CD4-positive, CD25-positive, alpha-beta regulatory T cell (primary cell): ENCODE results near the gene CLECL1. TPM values are rescaled to one million over a fixed set of nuclear protein-coding genes. Genes with fewer than 3 reads are reported as not detected.
A peak's percentile ranks its signal among the peaks of the same experiment; 100 is the strongest.
"Not testable (repeated sequence)": the region's sequence is repeated elsewhere in the genome, so short reads cannot be mapped to it uniquely, and the experiment has no call there.

ENCODE experiments used
- ATAC-seq, 2 donors: fragments of 150-1000 bp; cut with Tn5 transposase; one replicate each; pipeline ENCODE4 v1.10.0; 2021; ENCODE audit warnings: low read depth in 2 of 2, moderate number of reproducible peaks in 2 of 2, moderate library complexity in 1 of 2
- DNase-seq, 3 donors: peaks; one replicate each; pipeline versions ENCODE4 v3.0.0 to v3.0.0-alpha.2; 2012 to 2022; ENCODE audit warnings: mixed read lengths in 1 of 3
- H3K27ac ChIP-seq: one replicate; pipeline ENCODE4 v1.7.0; 2013; ENCODE audit warnings: mild to moderate bottlenecking, low read length; ENCODE audit not compliant: insufficient read depth, poor library complexity, severe bottlenecking
- H3K27me3 ChIP-seq: one replicate; pipeline ENCODE4 v1.7.0; 2013; ENCODE audit warnings: low read length; ENCODE audit not compliant: control insufficient read depth, insufficient read depth
- H3K36me3 ChIP-seq: one replicate; pipeline ENCODE4 v1.7.0; 2013; ENCODE audit warnings: mild to moderate bottlenecking, low read length, moderate library complexity; ENCODE audit not compliant: control insufficient read depth, insufficient read depth
- H3K4me1 ChIP-seq: 2 replicates; pipeline ENCODE4 v1.7.0; 2013; ENCODE audit warnings: mild to moderate bottlenecking, low read length; ENCODE audit not compliant: insufficient read depth, control insufficient read depth, poor library complexity, severe bottlenecking
- H3K4me3 ChIP-seq: one replicate; pipeline ENCODE4 v1.7.0; 2013; ENCODE audit warnings: low read depth, mild to moderate bottlenecking, low read length, moderate library complexity
- H3K9me3 ChIP-seq, 2 experiments: 1 replicate in 1 of 2; 2 replicates in 1 of 2; pipeline ENCODE4 v1.7.0; 2013; ENCODE audit warnings: low read length in 2 of 2, mild to moderate bottlenecking in 1 of 2, moderate library complexity in 1 of 2; ENCODE audit not compliant: control insufficient read depth in 2 of 2
- H3K27ac Mint-ChIP-seq, 3 donors: one replicate each; pipeline ENCODE4 v1.8.0; 2020 to 2022; ENCODE audit warnings: mild to moderate bottlenecking in 3 of 3, mixed read lengths in 3 of 3, moderate library complexity in 2 of 3
- H3K27me3 Mint-ChIP-seq: one replicate; pipeline ENCODE4 v1.8.0; 2022; ENCODE audit warnings: mild to moderate bottlenecking, mixed read lengths
- H3K36me3 Mint-ChIP-seq: one replicate; pipeline ENCODE4 v1.8.0; 2020; ENCODE audit warnings: mixed read lengths
- H3K4me1 Mint-ChIP-seq, 4 donors: one replicate each; pipeline ENCODE4 v1.8.0; 2020 to 2022; ENCODE audit warnings: mixed read lengths in 4 of 4, mild to moderate bottlenecking in 1 of 4
- H3K4me3 Mint-ChIP-seq, 4 donors: one replicate each; pipeline ENCODE4 v1.8.0; 2020 to 2022; ENCODE audit warnings: mild to moderate bottlenecking in 4 of 4, mixed read lengths in 4 of 4, moderate library complexity in 3 of 4
- H3K9me3 Mint-ChIP-seq, 7 donors: one replicate each; pipeline ENCODE4 v1.8.0; 2020 to 2022; ENCODE audit warnings: mixed read lengths in 7 of 7, mild to moderate bottlenecking in 3 of 7, moderate library complexity in 2 of 7
- polyA plus RNA-seq, 4 donors: library from polyadenylated mRNA; unstranded; fragments of 300-500 nt; fragmentation: Illumina TruSeq; gene quantifications; one replicate each; pipeline ENCODE4 v1.2.3, GENCODE V29; 2021
- total RNA-seq: library from RNA; stranded (reverse); gene quantifications from one replicate; pipeline ENCODE4 v1.2.3, GENCODE V29; 2022

CLECL1 gene
- total and polyA plus RNA-seq, 5 donors from 2014 or later, result 0.84 TPM; not detected in 4

- H3K9me3 ChIP-seq, result no peaks in the 10 kb centered on the region
- H3K27me3 ChIP-seq, result no peaks in the 10 kb centered on the region
- Mint-ChIP-seq H3K27me3 (peaks cover 3% of the 10 kb centered on the region), H3K4me3 (peak overlapping the region; percentile 51 to 75 (median 68)), H3K4me1 (peaks cover 35 to 72% (median 52%) of the 10 kb centered on the region in 4 donors), H3K36me3 (no peaks in the 10 kb centered on the region), H3K27ac (peak overlapping the region; percentile 88 to 96 (median 93)), H3K9me3 (peaks cover 0 to 2% (median 0%) of the 10 kb centered on the region in 7 donors)
- peaks cover 48% of the 10 kb centered on the region for H3K4me1 ChIP-seq
- no peaks in the 10 kb centered on the region for H3K36me3 ChIP-seq
- H3K27ac ChIP-seq, result peak overlapping the region; percentile 84
- peak overlapping the region; percentile 42 for H3K4me3 ChIP-seq
- DNase-seq (peak in 1 of 3 donors; percentile 50), ATAC-seq (no peak)
Observed at GRCh38 chr12:9740106-9740750, 7.3 kb upstream of the CLECL1 start.

GRCh38 chr12:9739404-9740105, 6.7 kb upstream of the CLECL1 start:
- Mint-ChIP-seq H3K4me3 (peak overlapping the region in 2 of 4 donors; percentile 51 to 75), H3K27ac (peak overlapping the region; percentile 83 to 93 (median 88)), H3K4me1 (peaks cover 35 to 65% (median 47%) of the 10 kb centered on the region in 4 donors)
- not testable (repeated sequence) for DNase-seq, H3K36me3 ChIP-seq, H3K36me3 Mint-ChIP-seq, H3K27me3 ChIP-seq, H3K27me3 Mint-ChIP-seq, ATAC-seq, H3K9me3 Mint-ChIP-seq, H3K9me3 ChIP-seq
- H3K4me1 ChIP-seq, result peaks cover 48% of the 10 kb centered on the region
- H3K4me3 ChIP-seq, result peak overlapping the region; percentile 42
- peak overlapping the region; percentile 84 for H3K27ac ChIP-seq

GRCh38 chr12:9738905-9739304, 6.0 kb upstream of the CLECL1 start:
- not testable (repeated sequence) for ATAC-seq

GRCh38 chr12:9736936-9737705, 4.2 kb upstream of the CLECL1 start:
- peaks cover 31 to 58% (median 41%) of the 10 kb centered on the region in 4 donors for H3K4me1 Mint-ChIP-seq
- H3K27ac Mint-ChIP-seq, result peak overlapping the region; percentile 76 to 88 (median 86)
- H3K36me3 Mint-ChIP-seq, result no peaks in the 10 kb centered on the region
- H3K4me3 Mint-ChIP-seq, result peak overlapping the region; percentile 31 to 57 (median 48)
- peaks cover 9% of the 10 kb centered on the region for H3K27me3 Mint-ChIP-seq
- peak overlapping the region; percentile 46 for H3K4me3 ChIP-seq
- peaks cover 0 to 2% (median 0%) of the 10 kb centered on the region in 7 donors for H3K9me3 Mint-ChIP-seq
- H3K9me3 ChIP-seq, result no peaks in the 10 kb centered on the region
- peaks cover 35% of the 10 kb centered on the region for H3K4me1 ChIP-seq
- ATAC-seq, result no peak
- H3K36me3 ChIP-seq, result no peaks in the 10 kb centered on the region
- no peaks in the 10 kb centered on the region for H3K27me3 ChIP-seq
- peak in 1 of 3 donors; percentile 55 for DNase-seq
- H3K27ac ChIP-seq, result peak overlapping the region; percentile 53

More at GRCh38 chr12:9738905-9739304, 6.0 kb upstream of the CLECL1 start:
- not testable (repeated sequence) for DNase-seq, H3K27me3 ChIP-seq, H3K27me3 Mint-ChIP-seq, H3K27ac ChIP-seq, H3K9me3 Mint-ChIP-seq, H3K4me3 ChIP-seq, H3K9me3 ChIP-seq, H3K36me3 ChIP-seq, H3K36me3 Mint-ChIP-seq
- peaks cover 35 to 65% (median 46%) of the 10 kb centered on the region in 4 donors for H3K4me1 Mint-ChIP-seq
- H3K27ac Mint-ChIP-seq, result peak overlapping the region; percentile 86 to 94 (median 87)
- H3K4me1 ChIP-seq, result peaks cover 48% of the 10 kb centered on the region
- H3K4me3 Mint-ChIP-seq, result peak overlapping the region in 2 of 4 donors; percentile 44 to 83

GRCh38 chr12:9735601-9736000, 2.7 kb upstream of the CLECL1 start:
- Mint-ChIP-seq H3K4me3 (no peak overlapping the region), H3K27me3 (peaks cover 16% of the 10 kb centered on the region), H3K4me1 (peaks cover 27 to 56% (median 37%) of the 10 kb centered on the region in 4 donors), H3K27ac (no peak overlapping the region), H3K9me3 (peaks cover 0 to under 1% (median 0%) of the 10 kb centered on the region in 7 donors), H3K36me3 (no peaks in the 10 kb centered on the region)
- ATAC-seq (no peak), DNase-seq (no peak)
- H3K4me1 ChIP-seq, result peaks cover 32% of the 10 kb centered on the region
- H3K4me3 ChIP-seq, result no peak overlapping the region
- no peaks in the 10 kb centered on the region for H3K9me3 ChIP-seq
- no peaks in the 10 kb centered on the region for H3K27me3 ChIP-seq
- H3K36me3 ChIP-seq, result no peaks in the 10 kb centered on the region
- H3K27ac ChIP-seq, result no peak overlapping the region

GRCh38 chr12:9731797-9732196, 1.1 kb downstream of the CLECL1 start:
- H3K27ac ChIP-seq, result no peak overlapping the region
- no peak for ATAC-seq
- H3K4me3 ChIP-seq, result no peak overlapping the region

GRCh38 chr12:9731393-9731792, 1.5 kb downstream of the CLECL1 start:
- Histone ChIP-seq H3K27ac (no peak overlapping the region), H3K9me3 (no peaks in the 10 kb centered on the region), H3K4me1 (peaks cover 5% of the 10 kb centered on the region), H3K4me3 (no peak overlapping the region), H3K36me3 (no peaks in the 10 kb centered on the region), H3K27me3 (no peaks in the 10 kb centered on the region)
- peaks cover 21% of the 10 kb centered on the region for H3K27me3 Mint-ChIP-seq
- no peak overlapping the region for H3K27ac Mint-ChIP-seq
- no peak overlapping the region for H3K4me3 Mint-ChIP-seq
- H3K4me1 Mint-ChIP-seq, result peaks cover 7 to 21% (median 14%) of the 10 kb centered on the region in 4 donors
- H3K36me3 Mint-ChIP-seq, result no peaks in the 10 kb centered on the region
- DNase-seq, result no peak
- ATAC-seq, result no peak
- no peaks in the 10 kb centered on the region for H3K9me3 Mint-ChIP-seq

More at GRCh38 chr12:9731797-9732196, 1.1 kb downstream of the CLECL1 start:
- H3K36me3 ChIP-seq, result no peaks in the 10 kb centered on the region
- no peaks in the 10 kb centered on the region for H3K9me3 ChIP-seq
- Mint-ChIP-seq H3K4me1 (peaks cover 9 to 25% (median 18%) of the 10 kb centered on the region in 4 donors), H3K36me3 (no peaks in the 10 kb centered on the region), H3K27me3 (peaks cover 21% of the 10 kb centered on the region), H3K27ac (no peak overlapping the region), H3K4me3 (no peak overlapping the region), H3K9me3 (no peaks in the 10 kb centered on the region)
- peaks cover 6% of the 10 kb centered on the region for H3K4me1 ChIP-seq
- no peaks in the 10 kb centered on the region for H3K27me3 ChIP-seq
- peak in 1 of 3 donors; percentile 55 for DNase-seq
